DND-41 (cell line): Measurements from ENCODE around the gene SMARCA2.

Experiments
- ATAC-seq: fragments of 200-7000 bp; cut with Tn5 transposase; 3 replicates; pipeline ENCODE4 v1.9.1; 2021; ENCODE audit warnings: low read depth; ENCODE audit not compliant: insufficient read depth
- DNase-seq: peaks from one replicate; pipeline ENCODE4 v3.0.0-alpha.2; 2020
- H2AFZ ChIP-seq: 2 replicates; pipeline ENCODE4 v1.6.0; 2012; ENCODE audit warnings: low read depth, low read length
- H3K27ac ChIP-seq: 2 replicates; pipeline ENCODE4 v1.5.1; 2012; ENCODE audit warnings: low read length, inconsistent platforms
- H3K27me3 ChIP-seq: fragments of 200-600 bp; sonication (generic); 2 replicates; pipeline ENCODE4 v1.6.0; 2012; ENCODE audit warnings: low read length, mild to moderate bottlenecking, inconsistent platforms; ENCODE audit not compliant: insufficient read depth, poor library complexity
- H3K36me3 ChIP-seq: 2 replicates; pipeline ENCODE4 v1.5.1; 2012; ENCODE audit warnings: low read length, inconsistent platforms; ENCODE audit not compliant: insufficient read depth
- H3K4me1 ChIP-seq: 2 replicates; pipeline ENCODE4 v1.5.1; 2012; ENCODE audit warnings: mild to moderate bottlenecking, low read length; ENCODE audit not compliant: insufficient read depth
- H3K4me2 ChIP-seq: 2 replicates; pipeline ENCODE4 v1.6.0; 2012; ENCODE audit warnings: mild to moderate bottlenecking, moderate library complexity, low read length, inconsistent platforms; ENCODE audit not compliant: insufficient read depth
- H3K4me3 ChIP-seq, 2 experiments: fragments of 200-600 bp in 1 of 2; shearing (Covaris generic) in 1 of 2; 2 replicates each; pipeline ENCODE4 v1.5.1; 2012 to 2016; ENCODE audit warnings: inconsistent platforms in 2 of 2, low read length in 2 of 2, mild to moderate bottlenecking in 2 of 2, low read depth in 1 of 2, moderate library complexity in 1 of 2
- H3K79me2 ChIP-seq: 2 replicates; pipeline ENCODE4 v1.6.0; 2012; ENCODE audit warnings: low read length, inconsistent platforms; ENCODE audit not compliant: insufficient read depth
- H3K9ac ChIP-seq: 2 replicates; pipeline ENCODE4 v1.6.0; 2012; ENCODE audit warnings: low read depth, mild to moderate bottlenecking, inconsistent platforms, low read length, moderate library complexity
- H3K9me3 ChIP-seq: 2 replicates; pipeline ENCODE4 v1.5.1; 2012; ENCODE audit warnings: low read length, moderate library complexity, mild to moderate bottlenecking, inconsistent platforms; ENCODE audit not compliant: insufficient read depth, severe bottlenecking
- H4K20me1 ChIP-seq: 2 replicates; pipeline ENCODE4 v1.6.0; 2012; ENCODE audit warnings: low read length; ENCODE audit not compliant: insufficient read depth
- CTCF ChIP-seq: IDR thresholded peaks from 2 replicates; pipeline ENCODE4 v1.5.1; 2012; ENCODE audit warnings: borderline replicate concordance, low read length, moderate library complexity, mild to moderate bottlenecking; ENCODE audit not compliant: poor library complexity, severe bottlenecking; ENCODE audit errors: extremely low read depth
- EZH2 ChIP-seq: IDR thresholded peaks from 3 replicates; pipeline ENCODE4 v1.6.1; 2012; ENCODE audit warnings: borderline replicate concordance, low read depth, mild to moderate bottlenecking, moderate library complexity, low read length, inconsistent platforms; ENCODE audit not compliant: severe bottlenecking

SMARCA2 gene

GRCh38 chr9:2152966-2153629 lies 138.0 kb downstream of the SMARCA2 start:
- TF ChIP-seq CTCF, result no peak
- no peak for TF ChIP-seq EZH2
- no peak overlapping the region for H2AFZ ChIP-seq
- H3K4me1 ChIP-seq, result peaks cover 15% of the 10 kb centered on the region
- DNase-seq, result no peak
- ATAC-seq, result no peak
- H4K20me1 ChIP-seq, result no peaks in the 10 kb centered on the region
- H3K79me2 ChIP-seq, result peaks cover 8% of the 10 kb centered on the region; the same call in 1 of the 2 replicates
- H3K27me3 ChIP-seq, result no peaks in the 10 kb centered on the region
- no peak overlapping the region for H3K27ac ChIP-seq
- H3K9me3 ChIP-seq, result no peaks in the 10 kb centered on the region
- H3K9ac ChIP-seq, result no peak overlapping the region
- no peaks in the 10 kb centered on the region; the same call in 1 of the 2 replicates for H3K36me3 ChIP-seq
- no peak overlapping the region for H3K4me2 ChIP-seq
- no peak overlapping the region for H3K4me3 ChIP-seq

GRCh38 chr9:2153630-2154217 lies 138.6 kb downstream of the SMARCA2 start:
- Histone ChIP-seq H3K36me3 (no peaks in the 10 kb centered on the region; the same call in 1 of the 2 replicates), H3K4me1 (peaks cover 17% of the 10 kb centered on the region), H3K9ac (no peak overlapping the region), H3K27me3 (no peaks in the 10 kb centered on the region), H3K4me3 (no peak overlapping the region), H3K4me2 (no peak overlapping the region), H2AFZ (no peak overlapping the region), H3K9me3 (no peaks in the 10 kb centered on the region), H4K20me1 (no peaks in the 10 kb centered on the region), H3K27ac (no peak overlapping the region), H3K79me2 (peaks cover 13% of the 10 kb centered on the region)
- no peak for ATAC-seq
- no peak for DNase-seq
- TF ChIP-seq CTCF (no peak), EZH2 (no peak)

GRCh38 chr9:2154731-2155130 lies 139.6 kb downstream of the SMARCA2 start:
- no peak overlapping the region for H3K4me3 ChIP-seq
- H3K27ac ChIP-seq, result no peak overlapping the region
- DNase-seq, result no peak
- peaks cover 21% of the 10 kb centered on the region for H3K79me2 ChIP-seq
- peaks cover 23% of the 10 kb centered on the region for H3K4me1 ChIP-seq
- no peaks in the 10 kb centered on the region for H3K27me3 ChIP-seq
- H3K4me2 ChIP-seq, result no peak overlapping the region
- no peak overlapping the region for H3K9ac ChIP-seq
- no peaks in the 10 kb centered on the region; the same call in 1 of the 2 replicates for H3K36me3 ChIP-seq
- H3K9me3 ChIP-seq, result no peaks in the 10 kb centered on the region
- no peaks in the 10 kb centered on the region for H4K20me1 ChIP-seq
- no peak for ATAC-seq
- H2AFZ ChIP-seq, result no peak overlapping the region
- TF ChIP-seq EZH2, result no peak
- no peak for TF ChIP-seq CTCF
